ENCODE data around the gene PLA2G2C.

- no peak for TF ChIP-seq CTCF (IDR thresholded peaks at IDR 0.05; ENCODE audit: low read length)
- no peak for TF ChIP-seq EZH2 (IDR thresholded peaks at IDR 0.05; ENCODE audit: borderline replicate concordance, low read length)
Observed at GRCh38 chr1:20149601-20150325, 36.6 kb downstream of the PLA2G2C start.
